GM12864 (cell line): ENCODE measurements around the gene MAGI1.
"Not testable (repeated sequence)": the region's sequence is repeated elsewhere in the genome, so short reads cannot be mapped to it uniquely, and the experiment has no call there.

Experiments
- DNase-seq: peaks from one replicate; pipeline ENCODE4 v3.0.0-alpha.2; 2011; ENCODE audit warnings: low read depth
- H3K4me3 ChIP-seq: 2 replicates; pipeline ENCODE4 v1.5.1; 2011; ENCODE audit warnings: mild to moderate bottlenecking, low read depth, low read length, control low read depth
- TF ChIP-seq, protein P1 (sequence below): IDR thresholded peaks from 2 replicates; pipeline ENCODE4 v1.5.1; 2011; ENCODE audit warnings: low read depth, mild to moderate bottlenecking, moderate library complexity, low read length, control low read depth, inconsistent platforms; ENCODE audit errors: missing control alignments

Gene MAGI1

DNA sequence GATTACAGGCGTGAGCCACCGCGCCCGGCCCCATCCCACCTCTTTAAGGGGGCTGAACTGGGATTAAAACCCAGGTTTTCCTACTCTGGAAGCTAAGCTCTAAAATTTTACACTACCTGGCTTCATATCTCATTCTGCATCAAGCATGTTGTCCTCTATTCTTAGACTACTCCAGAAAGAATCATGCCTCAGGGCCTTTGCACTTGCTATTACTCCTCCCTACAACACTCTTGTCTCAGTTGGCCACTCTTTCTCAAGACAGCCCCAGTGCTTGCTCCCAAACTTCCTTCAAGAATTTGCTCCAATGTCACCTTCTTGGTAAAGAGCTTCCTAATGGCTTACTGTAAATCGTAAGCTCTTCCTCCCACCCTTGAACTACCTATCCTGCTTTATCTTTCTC, 521.7 kb downstream of the MAGI1 start:
- TF ChIP-seq, protein P1, sequence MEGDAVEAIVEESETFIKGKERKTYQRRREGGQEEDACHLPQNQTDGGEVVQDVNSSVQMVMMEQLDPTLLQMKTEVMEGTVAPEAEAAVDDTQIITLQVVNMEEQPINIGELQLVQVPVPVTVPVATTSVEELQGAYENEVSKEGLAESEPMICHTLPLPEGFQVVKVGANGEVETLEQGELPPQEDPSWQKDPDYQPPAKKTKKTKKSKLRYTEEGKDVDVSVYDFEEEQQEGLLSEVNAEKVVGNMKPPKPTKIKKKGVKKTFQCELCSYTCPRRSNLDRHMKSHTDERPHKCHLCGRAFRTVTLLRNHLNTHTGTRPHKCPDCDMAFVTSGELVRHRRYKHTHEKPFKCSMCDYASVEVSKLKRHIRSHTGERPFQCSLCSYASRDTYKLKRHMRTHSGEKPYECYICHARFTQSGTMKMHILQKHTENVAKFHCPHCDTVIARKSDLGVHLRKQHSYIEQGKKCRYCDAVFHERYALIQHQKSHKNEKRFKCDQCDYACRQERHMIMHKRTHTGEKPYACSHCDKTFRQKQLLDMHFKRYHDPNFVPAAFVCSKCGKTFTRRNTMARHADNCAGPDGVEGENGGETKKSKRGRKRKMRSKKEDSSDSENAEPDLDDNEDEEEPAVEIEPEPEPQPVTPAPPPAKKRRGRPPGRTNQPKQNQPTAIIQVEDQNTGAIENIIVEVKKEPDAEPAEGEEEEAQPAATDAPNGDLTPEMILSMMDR, result no peak
- no peak for DNase-seq
- no peak overlapping the region for H3K4me3 ChIP-seq

DNA sequence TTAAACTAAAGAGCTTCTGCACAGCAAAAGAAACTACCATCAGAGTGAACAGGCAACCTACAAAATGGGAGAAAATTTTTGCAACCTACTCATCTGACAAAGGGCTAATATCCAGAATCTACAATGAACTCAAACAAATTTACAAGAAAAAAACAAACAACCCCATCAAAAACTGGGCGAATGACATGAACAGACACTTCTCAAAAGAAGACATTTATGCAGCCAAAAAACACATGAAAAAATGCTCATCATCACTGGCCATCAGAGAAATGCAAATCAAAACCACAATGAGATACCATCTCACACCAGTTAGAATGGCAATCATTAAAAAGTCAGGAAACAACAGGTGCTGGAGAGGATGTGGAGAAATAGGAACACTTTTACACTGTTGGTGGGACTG, 524.4 kb downstream of the MAGI1 start:
- not testable (repeated sequence) for DNase-seq, H3K4me3 ChIP-seq

- H3K4me3 ChIP-seq, DNase-seq: not testable (repeated sequence)
Measured at GRCh38 chr3:65509423-65509794, 529.3 kb downstream of the MAGI1 start.

DNA sequence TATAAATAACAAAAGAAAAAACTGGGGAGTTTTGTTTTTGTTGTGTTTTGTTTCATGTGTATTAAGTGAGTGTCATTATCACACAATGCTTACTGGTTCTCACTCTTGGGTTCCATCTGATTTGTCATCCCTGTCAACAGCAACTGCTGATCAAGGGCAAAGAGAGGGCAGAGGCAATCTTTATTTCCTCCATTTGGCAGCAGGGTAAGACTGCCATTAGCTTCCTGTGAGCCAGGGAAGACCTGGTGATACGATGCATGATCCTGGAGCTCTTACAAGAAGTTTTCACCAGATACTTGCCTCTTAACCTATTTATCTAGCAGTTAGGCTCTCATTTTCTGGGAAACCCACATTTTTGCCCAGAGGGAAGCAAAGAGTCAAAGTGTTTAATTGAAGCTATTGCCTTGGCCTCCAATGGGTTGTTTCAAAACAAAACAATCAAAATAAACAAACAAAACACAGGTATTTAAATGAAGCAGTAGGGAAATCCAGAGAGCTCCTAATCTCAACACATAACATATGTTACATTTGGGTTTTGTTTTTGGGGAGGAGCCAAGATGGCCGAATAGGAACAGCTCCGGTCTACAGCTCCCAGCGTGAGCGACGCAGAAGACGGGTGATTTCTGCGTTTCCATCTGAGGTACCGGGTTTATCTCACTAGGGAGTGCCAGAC, 529.8 kb downstream of the MAGI1 start:
- DNase-seq, result no peak
- no peak overlapping the region for H3K4me3 ChIP-seq
- TF ChIP-seq, protein P1, result no peak

DNA sequence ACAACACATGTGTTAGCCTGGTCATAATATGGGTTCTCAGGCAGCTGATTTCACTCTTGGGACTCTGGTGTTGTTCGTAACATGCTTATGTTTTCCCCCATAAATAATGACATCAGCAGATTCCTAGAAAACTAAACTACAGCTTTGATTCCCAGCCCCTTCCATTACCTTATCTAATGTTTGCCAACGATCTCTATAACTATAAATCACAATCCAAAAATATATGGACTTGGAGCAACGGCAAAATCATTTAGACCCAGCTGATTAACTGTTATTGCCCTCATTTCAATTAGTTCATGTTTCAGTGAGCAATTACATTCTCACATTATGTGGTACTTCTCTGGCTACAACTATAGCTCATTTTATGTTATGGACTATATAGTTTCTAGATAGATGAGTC, 531.3 kb downstream of the MAGI1 start:
- no peak overlapping the region for H3K4me3 ChIP-seq
- TF ChIP-seq, protein P1, result no peak
- DNase-seq, result no peak

- DNase-seq, result no peak
- H3K4me3 ChIP-seq, result no peak overlapping the region
- TF ChIP-seq, protein P1, result no peak
Measured at GRCh38 chr3:65503776-65504175, 534.9 kb downstream of the MAGI1 start.

DNA sequence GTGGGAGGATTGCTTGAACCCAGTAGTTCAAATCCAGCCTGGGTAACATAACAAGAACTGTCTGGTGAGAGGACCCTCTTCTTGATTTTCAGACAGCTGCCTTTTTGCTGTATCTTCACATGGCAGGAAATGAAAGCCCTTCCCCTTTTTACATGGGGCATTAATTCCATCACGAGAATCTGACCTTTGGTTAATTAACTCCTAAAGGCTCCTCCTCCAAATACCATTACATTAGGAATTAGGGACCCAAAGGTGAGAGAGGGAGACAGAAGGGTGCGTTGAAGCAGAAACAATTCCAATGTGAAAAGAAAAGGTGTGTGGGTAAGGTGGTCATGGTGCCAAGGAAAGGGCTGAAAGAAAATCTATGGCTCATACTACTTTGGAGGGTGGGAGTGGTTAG, 536.2 kb downstream of the MAGI1 start:
- H3K4me3 ChIP-seq, result no peak overlapping the region
- TF ChIP-seq, protein P1, result no peak
- no peak for DNase-seq

GRCh38 chr3:65500398-65501306, 538.1 kb downstream of the MAGI1 start:
- TF ChIP-seq, protein P1, result no peak
- no peak overlapping the region for H3K4me3 ChIP-seq
- DNase-seq, result no peak
